ENCODE results near the gene FYN. TPM values are rescaled to one million over a fixed set of nuclear protein-coding genes. Genes with fewer than 3 reads are reported as not detected.

Gene FYN
- total RNA-seq, 4 donors from 2014 or later, result 56.3 to 96.4 (median 81.8) TPM

GRCh38 chr6:111870742-111871064, 2.5 kb downstream of the FYN start:
- H3K4me3 ChIP-seq (ENCODE audit: low read depth, poor library complexity, severe bottlenecking), result no peak overlapping the region
- intact Hi-C loops (cut with DNase I; ENCODE audit: low total_unique reads), result no loop called here
- WGBS, 2 donors, result 38 to 42% methylated on average over 4 of the region's 4 CpGs
- no peak for DNase-seq (ENCODE audit: low spot score in 2 of 2)
- TF ChIP-seq CTCF (IDR thresholded peaks at IDR 0.05), result no peak
- TF ChIP-seq POLR2A (IDR thresholded peaks at IDR 0.05), result no peak

- DNase-seq (ENCODE audit: low spot score in 2 of 2), result no peak
- TF ChIP-seq POLR2A (IDR thresholded peaks at IDR 0.05), result no peak
- TF ChIP-seq CTCF (IDR thresholded peaks at IDR 0.05), result no peak
- H3K4me3 ChIP-seq (ENCODE audit: low read depth, poor library complexity, severe bottlenecking), result no peak overlapping the region
- intact Hi-C loops (cut with DNase I; ENCODE audit: low total_unique reads), result no loop called here
- 67 to 71% methylated on average over 7 of the region's 7 CpGs for WGBS, 2 donors
Observed at GRCh38 chr6:111870051-111870741, 3.1 kb downstream of the FYN start.

- TF ChIP-seq POLR2A (IDR thresholded peaks at IDR 0.05), result no peak
- TF ChIP-seq CTCF (IDR thresholded peaks at IDR 0.05), result no peak
- no peak overlapping the region for H3K4me3 ChIP-seq (ENCODE audit: low read depth, poor library complexity, severe bottlenecking)
- no peak for DNase-seq (ENCODE audit: low spot score in 2 of 2)
- 69 to 72% methylated on average over 2 of the region's 2 CpGs for WGBS, 2 donors
- intact Hi-C loops (cut with DNase I; ENCODE audit: low total_unique reads), result no loop called here
Observed at GRCh38 chr6:111866857-111867256, 6.4 kb downstream of the FYN start.

- WGBS, 2 donors, result 81 to 88% methylated on average over 8 of the region's 8 CpGs
- intact Hi-C loops (cut with DNase I; ENCODE audit: low total_unique reads), result no loop called here
- DNase-seq (ENCODE audit: low spot score in 2 of 2), result no peak
- TF ChIP-seq POLR2A (IDR thresholded peaks at IDR 0.05) (no peak), CTCF (IDR thresholded peaks at IDR 0.05) (no peak)
- no peak overlapping the region for H3K4me3 ChIP-seq (ENCODE audit: low read depth, poor library complexity, severe bottlenecking)
Observed at GRCh38 chr6:111865909-111866546, 7.2 kb downstream of the FYN start.

- no peak for DNase-seq (ENCODE audit: low spot score in 2 of 2)
- no peak for TF ChIP-seq POLR2A (IDR thresholded peaks at IDR 0.05)
- no peak for TF ChIP-seq CTCF (IDR thresholded peaks at IDR 0.05)
- intact Hi-C loops (cut with DNase I; ENCODE audit: low total_unique reads), result no loop called here
- H3K4me3 ChIP-seq (ENCODE audit: low read depth, poor library complexity, severe bottlenecking), result no peak overlapping the region
- 70 to 77% methylated on average over 6 of the region's 6 CpGs for WGBS, 2 donors
Observed at GRCh38 chr6:111865049-111865585, 8.1 kb downstream of the FYN start.
